Keratinocyte (primary cell): ENCODE data around the gene IL1RL1. TPM values are rescaled to one million over a fixed set of nuclear protein-coding genes. Genes with fewer than 3 reads are reported as not detected.
A peak's percentile ranks its signal among the peaks of the same experiment; 100 is the strongest.

ENCODE experiments used
- DNase-seq: peaks from one replicate; pipeline ENCODE4 v3.0.0-alpha.2; 2011; ENCODE audit warnings: low read depth, missing footprints, low spot score
- FAIRE-seq: peaks from 2 replicates; lab custom pipeline; 2011; peaks lifted over from hg19 to GRCh38; lab: Jason Lieb, UNC
- H2AFZ ChIP-seq: 2 replicates; pipeline ENCODE4 v1.6.0; 2012; ENCODE audit warnings: low read length, control low read depth, inconsistent platforms; ENCODE audit not compliant: control insufficient read depth
- H3K27ac ChIP-seq: 2 replicates; pipeline ENCODE4 v1.5.1; 2011; ENCODE audit warnings: low read length; ENCODE audit not compliant: control insufficient read depth, insufficient read depth
- H3K27me3 ChIP-seq: 3 replicates; pipeline ENCODE4 v1.6.0; 2011; ENCODE audit warnings: low read length; ENCODE audit not compliant: control insufficient read depth, insufficient read depth; ENCODE audit errors: extremely low read depth
- H3K36me3 ChIP-seq, 2 experiments: 2 replicates in 1 of 2; 3 replicates in 1 of 2; pipeline ENCODE4 v1.5.1; 2011; ENCODE audit warnings: low read length in 2 of 2, mild to moderate bottlenecking in 1 of 2; ENCODE audit not compliant: control insufficient read depth in 2 of 2, insufficient read depth in 2 of 2; ENCODE audit errors: extremely low read depth in 1 of 2
- H3K4me1 ChIP-seq: 3 replicates; pipeline ENCODE4 v1.5.1; 2011; ENCODE audit warnings: low read length; ENCODE audit not compliant: control insufficient read depth, insufficient read depth; ENCODE audit errors: extremely low read depth
- H3K4me2 ChIP-seq: 3 replicates; pipeline ENCODE4 v1.6.0; 2011; ENCODE audit warnings: low read depth, low read length; ENCODE audit not compliant: control insufficient read depth, insufficient read depth; ENCODE audit errors: extremely low read depth
- H3K4me3 ChIP-seq, 3 experiments: fragments of 200-600 bp in 1 of 3; sonication (generic) in 1 of 3; 2 replicates in 2 of 3; 3 replicates in 1 of 3; pipeline ENCODE4 v1.5.1; 2011 to 2016; ENCODE audit warnings: low read length in 3 of 3, mild to moderate bottlenecking in 3 of 3, control low read depth in 2 of 3, inconsistent platforms in 1 of 3, low read depth in 1 of 3, mixed read lengths in 1 of 3, mixed run types in 1 of 3, moderate library complexity in 1 of 3; ENCODE audit not compliant: control insufficient read depth in 2 of 3, insufficient read depth in 2 of 3; ENCODE audit errors: extremely low read depth in 1 of 3
- H3K79me2 ChIP-seq: 2 replicates; pipeline ENCODE4 v1.6.0; 2012; ENCODE audit warnings: low read length; ENCODE audit not compliant: control insufficient read depth, insufficient read depth
- H3K9ac ChIP-seq: 3 replicates; pipeline ENCODE4 v1.6.0; 2011; ENCODE audit warnings: low read length; ENCODE audit not compliant: control insufficient read depth, insufficient read depth; ENCODE audit errors: extremely low read depth
- H3K9me1 ChIP-seq: 3 replicates; pipeline ENCODE4 v1.6.0; 2011; ENCODE audit warnings: low read length; ENCODE audit not compliant: control insufficient read depth, insufficient read depth; ENCODE audit errors: extremely low read depth
- H3K9me3 ChIP-seq: 2 replicates; pipeline ENCODE4 v1.5.1; 2012; ENCODE audit warnings: low read depth, low read length; ENCODE audit not compliant: control insufficient read depth
- H4K20me1 ChIP-seq: 3 replicates; pipeline ENCODE4 v1.6.0; 2011; ENCODE audit warnings: low read length; ENCODE audit not compliant: control insufficient read depth, insufficient read depth; ENCODE audit errors: extremely low read depth
- EZH2 ChIP-seq: IDR thresholded peaks from one replicate; pipeline ENCODE4 v1.6.1; 2012; ENCODE audit warnings: inconsistent platforms, mild to moderate bottlenecking, low read length, moderate library complexity
- dilution Hi-C: fragments of 300-500 bp; cut with MboI; formaldehyde crosslinking; loops from one replicate; pipeline ENCODE4 v1.7.0; 2020; ENCODE audit warnings: low sequenced_read_pairs; ENCODE audit not compliant: extremely low pct_ligation_motif_present
- polyA plus RNA-seq, 5 experiments: library from polyadenylated mRNA; depleted of rRNA in 3 of 5; stranded (reverse) in 3 of 5; stranded (forward) in 1 of 5; unstranded in 1 of 5; fragments of >200 nt; gene quantifications; 1 replicate in 1 of 5; 2 replicates in 3 of 5; 3 replicates in 1 of 5; pipeline versions ENCODE4 v1.2.1 to v1.2.3, GENCODE V29; 2011 to 2012; ENCODE audit warnings: missing spikeins in 2 of 5, low read depth in 1 of 5, low replicate concordance in 1 of 5
- TF ChIP-seq, protein P1 (sequence below), 3 experiments: IDR thresholded peaks in 1 of 3; conservative IDR thresholded peaks in 1 of 3; optimal IDR thresholded peaks in 1 of 3; 2 replicates in 2 of 3; 3 replicates in 1 of 3; pipeline versions ENCODE3 to v1.5.1; 2011; ENCODE audit warnings: low read length in 3 of 3, mild to moderate bottlenecking in 3 of 3, moderate library complexity in 2 of 3, control low read depth in 1 of 3, inconsistent platforms in 1 of 3; ENCODE audit not compliant: insufficient read depth in 2 of 3; ENCODE audit errors: extremely low read depth in 1 of 3

IL1RL1 gene
- polyA plus RNA-seq, 1 donor (not counting 4 experiments of a cell fraction or from before 2014, with no cell fraction given), result 0.93 TPM

- no peak overlapping the region for H3K4me2 ChIP-seq
- H2AFZ ChIP-seq, result no peak overlapping the region
- H3K4me1 ChIP-seq, result peaks cover 4% of the 10 kb centered on the region
- TF ChIP-seq, protein P1, sequence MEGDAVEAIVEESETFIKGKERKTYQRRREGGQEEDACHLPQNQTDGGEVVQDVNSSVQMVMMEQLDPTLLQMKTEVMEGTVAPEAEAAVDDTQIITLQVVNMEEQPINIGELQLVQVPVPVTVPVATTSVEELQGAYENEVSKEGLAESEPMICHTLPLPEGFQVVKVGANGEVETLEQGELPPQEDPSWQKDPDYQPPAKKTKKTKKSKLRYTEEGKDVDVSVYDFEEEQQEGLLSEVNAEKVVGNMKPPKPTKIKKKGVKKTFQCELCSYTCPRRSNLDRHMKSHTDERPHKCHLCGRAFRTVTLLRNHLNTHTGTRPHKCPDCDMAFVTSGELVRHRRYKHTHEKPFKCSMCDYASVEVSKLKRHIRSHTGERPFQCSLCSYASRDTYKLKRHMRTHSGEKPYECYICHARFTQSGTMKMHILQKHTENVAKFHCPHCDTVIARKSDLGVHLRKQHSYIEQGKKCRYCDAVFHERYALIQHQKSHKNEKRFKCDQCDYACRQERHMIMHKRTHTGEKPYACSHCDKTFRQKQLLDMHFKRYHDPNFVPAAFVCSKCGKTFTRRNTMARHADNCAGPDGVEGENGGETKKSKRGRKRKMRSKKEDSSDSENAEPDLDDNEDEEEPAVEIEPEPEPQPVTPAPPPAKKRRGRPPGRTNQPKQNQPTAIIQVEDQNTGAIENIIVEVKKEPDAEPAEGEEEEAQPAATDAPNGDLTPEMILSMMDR (optimal IDR thresholded peaks at IDR 0.05 in 1 of 3, IDR thresholded peaks at IDR 0.05 in 1 of 3, conservative IDR thresholded peaks at IDR 0.05 in 1 of 3; ENCODE audit: extremely low read depth in 1 of 3, insufficient read depth in 2 of 3, low read length in 3 of 3), result no peak
- no peak for TF ChIP-seq EZH2
- H3K9ac ChIP-seq, result no peak overlapping the region
- H3K27me3 ChIP-seq, result peaks cover 8% of the 10 kb centered on the region
- H3K27ac ChIP-seq, result no peak overlapping the region
- FAIRE-seq (no peak), DNase-seq (no peak)
- dilution Hi-C loops, result no loop called here
- no peaks in the 10 kb centered on the region for H3K9me3 ChIP-seq
- H3K36me3 ChIP-seq, result no peaks in the 10 kb centered on the region
- H3K4me3 ChIP-seq, result no peak overlapping the region
- H3K9me1 ChIP-seq, result no peaks in the 10 kb centered on the region
- H3K79me2 ChIP-seq, result no peaks in the 10 kb centered on the region
- H4K20me1 ChIP-seq, result no peaks in the 10 kb centered on the region
Measured at GRCh38 chr2:102291319-102292075, 19.9 kb upstream of the IL1RL1 start.

- Histone ChIP-seq H3K9me1 (no peaks in the 10 kb centered on the region), H3K27me3 (peaks cover 8% of the 10 kb centered on the region), H3K9ac (no peak overlapping the region), H3K4me2 (no peak overlapping the region), H3K79me2 (no peaks in the 10 kb centered on the region), H3K4me1 (peaks cover 4% of the 10 kb centered on the region), H3K27ac (no peak overlapping the region), H3K4me3 (no peak overlapping the region), H4K20me1 (no peaks in the 10 kb centered on the region), H3K36me3 (no peaks in the 10 kb centered on the region), H3K9me3 (no peaks in the 10 kb centered on the region), H2AFZ (no peak overlapping the region)
- no peak for DNase-seq
- peak; percentile 95 for FAIRE-seq
- TF ChIP-seq EZH2, result no peak
- TF ChIP-seq, protein P1 (optimal IDR thresholded peaks at IDR 0.05 in 1 of 3, IDR thresholded peaks at IDR 0.05 in 1 of 3, conservative IDR thresholded peaks at IDR 0.05 in 1 of 3; ENCODE audit: extremely low read depth in 1 of 3, insufficient read depth in 2 of 3, low read length in 3 of 3), result no peak
- dilution Hi-C loops, result no loop called here
Measured at GRCh38 chr2:102294802-102295489, 16.4 kb upstream of the IL1RL1 start.
